Choroid plexus epithelial cell (primary cell): ENCODE results near the gene FNDC3B.
"Not testable (repeated sequence)": the region's sequence is repeated elsewhere in the genome, so short reads cannot be mapped to it uniquely, and the experiment has no call there.

ENCODE experiments used
- DNase-seq: peaks from one replicate; pipeline ENCODE4 v3.0.0-alpha.2; 2010; ENCODE audit warnings: low read depth
- H3K4me3 ChIP-seq: 2 replicates; pipeline ENCODE4 v1.5.1; 2011; ENCODE audit warnings: low read depth, mild to moderate bottlenecking, control low read depth, low read length, moderate library complexity
- TF ChIP-seq, protein P1 (sequence below): conservative IDR thresholded peaks from 2 replicates; pipeline ENCODE4 v1.5.1; 2011; ENCODE audit warnings: low read depth, mild to moderate bottlenecking, control low read depth, inconsistent platforms, low read length, moderate library complexity

Gene FNDC3B

DNA sequence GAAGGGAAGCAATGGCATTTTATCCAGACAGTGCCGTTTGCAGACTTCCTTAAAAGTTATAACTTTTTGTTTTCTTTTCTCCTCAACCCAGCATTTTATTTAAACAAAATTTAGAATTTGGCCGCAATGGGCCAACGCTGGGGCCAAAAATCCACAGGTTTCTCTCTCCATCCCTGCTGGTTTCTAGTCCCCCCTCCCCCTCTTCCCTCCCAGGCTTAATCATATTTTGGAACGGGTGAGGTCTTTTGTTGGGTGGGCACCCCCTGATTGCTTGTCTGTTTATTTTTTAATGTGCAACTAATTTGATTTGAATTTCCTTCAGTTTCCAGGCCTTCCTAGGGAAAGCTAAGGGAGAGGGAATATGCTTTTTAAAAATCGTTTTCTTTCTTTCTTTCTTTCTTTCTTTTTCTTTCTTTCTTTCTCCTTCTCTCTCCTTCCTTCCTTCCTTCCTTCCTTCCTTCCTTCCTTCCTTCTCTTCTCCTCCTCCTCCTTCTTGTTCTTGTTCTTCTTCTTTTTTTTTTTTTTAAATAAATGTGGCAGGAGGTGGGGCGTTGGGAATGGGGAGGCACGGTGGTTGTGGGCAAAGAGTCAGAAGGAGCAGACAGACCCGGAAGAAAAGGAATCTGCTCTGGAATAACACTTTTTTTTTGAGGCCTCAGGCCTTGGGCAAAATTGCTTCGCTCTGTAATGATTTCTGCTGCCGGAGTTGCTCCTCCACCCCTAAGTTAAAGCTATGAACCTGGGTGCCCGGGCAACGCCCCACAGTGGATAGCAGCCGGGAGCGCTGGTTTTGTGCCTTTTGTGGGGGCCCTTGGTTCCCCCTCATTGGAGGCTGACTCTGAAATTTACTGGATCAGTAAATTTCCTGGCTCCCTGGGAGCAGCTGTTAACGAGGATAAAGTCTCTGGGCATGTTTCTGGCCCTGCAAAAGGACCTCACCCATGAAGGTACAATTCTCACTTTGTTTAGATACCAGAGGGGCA, 1.9 kb downstream of the FNDC3B start:
- TF ChIP-seq, protein P1, sequence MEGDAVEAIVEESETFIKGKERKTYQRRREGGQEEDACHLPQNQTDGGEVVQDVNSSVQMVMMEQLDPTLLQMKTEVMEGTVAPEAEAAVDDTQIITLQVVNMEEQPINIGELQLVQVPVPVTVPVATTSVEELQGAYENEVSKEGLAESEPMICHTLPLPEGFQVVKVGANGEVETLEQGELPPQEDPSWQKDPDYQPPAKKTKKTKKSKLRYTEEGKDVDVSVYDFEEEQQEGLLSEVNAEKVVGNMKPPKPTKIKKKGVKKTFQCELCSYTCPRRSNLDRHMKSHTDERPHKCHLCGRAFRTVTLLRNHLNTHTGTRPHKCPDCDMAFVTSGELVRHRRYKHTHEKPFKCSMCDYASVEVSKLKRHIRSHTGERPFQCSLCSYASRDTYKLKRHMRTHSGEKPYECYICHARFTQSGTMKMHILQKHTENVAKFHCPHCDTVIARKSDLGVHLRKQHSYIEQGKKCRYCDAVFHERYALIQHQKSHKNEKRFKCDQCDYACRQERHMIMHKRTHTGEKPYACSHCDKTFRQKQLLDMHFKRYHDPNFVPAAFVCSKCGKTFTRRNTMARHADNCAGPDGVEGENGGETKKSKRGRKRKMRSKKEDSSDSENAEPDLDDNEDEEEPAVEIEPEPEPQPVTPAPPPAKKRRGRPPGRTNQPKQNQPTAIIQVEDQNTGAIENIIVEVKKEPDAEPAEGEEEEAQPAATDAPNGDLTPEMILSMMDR = peak; percentile 5
- peak; percentile 51 for DNase-seq
- H3K4me3 ChIP-seq = peak overlapping the region; percentile 91

DNA sequence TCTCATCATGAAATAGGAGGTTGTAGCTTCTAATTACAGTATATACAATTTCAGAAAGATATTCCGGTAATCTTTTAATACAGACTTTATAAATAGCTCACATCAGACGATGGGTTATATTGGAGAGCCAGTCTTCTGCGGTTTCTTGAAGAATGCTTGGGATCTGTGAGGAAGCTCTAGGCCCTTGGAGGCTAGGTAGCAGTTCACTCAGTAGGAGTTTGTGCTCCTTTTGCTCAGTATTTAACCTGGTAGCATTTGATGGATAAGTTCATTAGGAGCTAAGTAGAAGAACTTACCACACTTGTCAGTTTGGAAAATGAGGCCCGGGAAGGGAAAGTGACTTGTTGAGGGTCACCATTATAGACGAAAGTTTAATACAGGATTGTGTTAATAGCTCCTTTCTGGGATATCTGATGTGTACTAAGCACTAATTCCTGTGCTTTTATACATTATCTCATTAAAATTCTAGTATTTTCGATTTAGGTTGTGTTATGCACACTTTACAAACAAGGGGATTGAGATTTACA, 2.8 kb downstream of the FNDC3B start:
- H3K4me3 ChIP-seq = peak overlapping the region; percentile 91
- no peak for DNase-seq
- TF ChIP-seq, protein P1 = no peak

DNA sequence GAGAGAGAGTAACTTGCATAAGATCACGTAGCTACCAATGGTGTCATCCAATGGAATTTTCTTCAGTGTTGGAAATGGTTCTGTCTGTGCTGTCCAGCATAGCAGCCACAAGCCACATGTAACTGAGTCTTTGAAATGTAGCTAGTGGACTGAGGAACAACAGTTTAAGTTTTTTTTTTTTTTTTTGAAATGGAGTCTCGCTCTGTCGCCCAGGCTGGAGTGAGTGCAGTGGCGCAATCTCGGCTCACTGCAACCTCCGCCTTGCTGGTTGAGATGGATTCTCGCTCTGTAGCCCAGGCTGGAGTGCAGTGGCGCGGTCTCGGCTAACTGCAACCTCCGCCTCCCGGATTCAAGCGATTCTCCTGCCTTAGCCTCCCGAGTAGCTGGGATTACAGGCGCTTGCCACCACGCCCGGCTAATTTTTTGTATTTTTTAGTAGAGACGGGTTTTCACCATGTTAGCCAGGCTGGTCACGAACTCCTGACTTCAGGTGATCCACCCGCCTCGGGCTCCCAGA, 3.3 kb downstream of the FNDC3B start:
- H3K4me3 ChIP-seq = not testable (repeated sequence)
- DNase-seq = peak; percentile 80

DNA sequence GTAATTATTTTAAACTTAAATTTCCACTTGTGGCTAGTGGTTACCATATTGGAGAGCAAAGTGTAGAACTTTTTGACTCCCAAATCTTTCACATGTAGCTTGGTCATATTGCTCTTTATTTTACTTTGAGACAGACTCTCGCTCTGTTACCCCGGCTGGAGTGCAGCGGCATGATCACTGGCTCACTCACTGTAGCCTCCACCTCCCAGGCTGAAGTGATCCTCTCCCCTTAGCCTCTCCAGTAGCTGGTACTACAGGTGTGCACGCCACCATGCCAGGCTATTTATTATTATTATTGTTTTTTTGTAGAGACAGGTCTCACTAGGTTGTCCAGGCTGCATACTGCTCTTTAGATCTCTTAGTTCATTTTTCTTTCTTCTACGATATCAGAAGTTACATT, 3.9 kb downstream of the FNDC3B start:
- TF ChIP-seq, protein P1 = no peak
- H3K4me3 ChIP-seq = peak overlapping the region; percentile 7
- DNase-seq = no peak

DNA sequence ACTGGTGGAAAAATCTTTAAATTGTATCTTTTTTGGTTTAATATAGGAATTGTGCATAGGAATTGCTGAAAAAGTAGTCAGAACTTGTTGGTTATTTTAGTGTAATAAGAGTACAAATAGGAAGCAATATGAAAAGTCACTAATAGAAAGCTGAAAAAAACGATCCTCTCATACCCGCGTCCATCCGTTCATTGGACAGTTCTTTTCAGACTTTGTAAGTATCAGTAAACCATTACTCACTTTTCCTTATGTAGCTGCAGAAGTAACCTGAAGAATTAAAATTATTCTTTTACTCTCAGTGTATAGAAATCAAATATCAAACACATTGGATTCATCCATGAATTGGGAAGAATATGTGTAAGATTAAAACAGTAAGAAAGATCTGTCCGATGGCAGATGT, 4.4 kb downstream of the FNDC3B start:
- no peak for DNase-seq
- TF ChIP-seq, protein P1 = no peak
- no peak overlapping the region for H3K4me3 ChIP-seq

DNA sequence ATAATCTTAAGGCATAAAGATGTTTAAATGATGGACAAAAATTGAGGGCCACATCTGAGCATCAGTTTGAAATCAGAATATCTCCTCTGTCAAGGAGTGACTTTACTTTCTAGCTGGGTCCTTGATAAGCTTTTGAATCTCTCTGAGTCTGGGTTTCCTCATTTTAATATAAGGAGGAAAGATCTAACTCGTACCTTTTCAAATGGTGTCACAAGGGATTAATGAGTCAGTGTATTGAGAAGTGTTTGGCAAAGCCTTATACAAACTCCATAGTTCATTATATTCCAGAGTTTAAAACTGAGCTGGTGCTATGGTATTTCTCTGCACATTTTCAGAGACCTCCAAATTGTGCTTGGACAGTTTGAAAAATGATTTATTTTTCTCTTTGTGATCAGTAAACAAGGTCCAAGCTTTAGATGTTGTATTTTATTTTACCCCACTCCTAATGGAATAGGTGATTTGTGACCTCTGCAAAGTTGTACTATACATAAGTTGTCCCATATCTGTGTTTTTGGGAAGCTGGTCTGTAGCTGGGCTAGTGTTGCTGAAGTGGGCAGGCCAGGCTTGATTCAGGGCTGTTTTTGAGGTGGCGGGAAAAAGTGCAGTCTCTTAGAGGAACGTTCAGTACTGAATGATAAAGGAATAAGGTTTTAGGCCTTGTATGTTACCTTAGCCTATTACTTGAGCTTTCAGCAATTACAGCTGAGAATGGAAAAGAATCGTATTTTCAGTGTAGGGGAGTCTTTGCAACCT, 5.6 kb downstream of the FNDC3B start:
- TF ChIP-seq, protein P1 = no peak
- no peak overlapping the region for H3K4me3 ChIP-seq
- DNase-seq = no peak
